Measurements from ENCODE around the gene RGS5. TPM values are rescaled to one million over a fixed set of nuclear protein-coding genes. Genes with fewer than 3 reads are reported as not detected.

The RGS5 gene
- total RNA-seq, 1 experiment from 2014 or later = 4.6 TPM

DNA sequence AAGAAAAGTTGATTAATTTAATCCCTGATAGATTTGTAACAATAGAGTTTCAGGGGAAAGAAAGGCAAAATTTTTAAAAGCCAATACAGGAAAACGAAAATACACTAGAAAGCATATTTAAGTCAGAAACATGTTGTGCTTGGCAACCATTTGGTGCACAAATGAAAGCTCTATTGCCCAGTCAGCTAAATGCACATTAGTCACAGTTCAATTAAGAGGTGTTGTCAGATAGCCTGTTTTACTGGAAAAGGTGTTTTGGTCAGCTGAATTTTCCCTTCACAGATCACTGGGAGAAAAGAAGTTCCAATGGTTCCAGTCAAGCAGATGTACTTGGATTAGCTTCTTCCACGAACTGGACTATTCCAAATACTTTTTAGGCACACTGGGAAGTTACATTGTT, 108.1 kb downstream of the RGS5 start:
- Histone ChIP-seq H3K4me1 (ENCODE audit: control insufficient read depth in 1 of 2, insufficient read depth in 2 of 2, low read length in 2 of 2) (no peaks in the 10 kb centered on the region), H3K4me3 (replicated peaks in 1 of 2; ENCODE audit: low read depth in 1 of 2, low read length in 2 of 2) (no peak overlapping the region), H3K9me3 (ENCODE audit: control insufficient read depth in 1 of 2, insufficient read depth in 1 of 2, low read depth in 1 of 2, low read length in 2 of 2) (no peaks in the 10 kb centered on the region), H3K4me2 (ENCODE audit: low read length) (no peak overlapping the region), H3K79me2 (ENCODE audit: insufficient read depth, low read length) (no peaks in the 10 kb centered on the region), H2AFZ (ENCODE audit: low read depth, low read length, poor library complexity, severe bottlenecking) (no peak overlapping the region), H3K36me3 (ENCODE audit: control insufficient read depth in 1 of 2, insufficient read depth in 2 of 2, low read length in 2 of 2) (no peaks in the 10 kb centered on the region), H3K27me3 (ENCODE audit: insufficient read depth, low read length) (no peaks in the 10 kb centered on the region), H3K9ac (ENCODE audit: low read length) (no peak overlapping the region), H4K20me1 (ENCODE audit: insufficient read depth) (no peaks in the 10 kb centered on the region), H3K27ac (ENCODE audit: low read depth, low read length) (no peak overlapping the region), H3K9me2 (ENCODE audit: insufficient read depth) (no peaks in the 10 kb centered on the region)
- ChIA-PET RAD21 (ENCODE audit: low non-redundant PET in 1 of 2, low total read pairs in 2 of 2, uncharacterized antibody in 2 of 2, unreplicated experiment in 2 of 2) (no interaction called here), POLR2A (no interaction called here), CTCF (no interaction called here)
- no peak for TF ChIP-seq ZFX (IDR thresholded peaks at IDR 0.05)
- TF ChIP-seq, protein P1, sequence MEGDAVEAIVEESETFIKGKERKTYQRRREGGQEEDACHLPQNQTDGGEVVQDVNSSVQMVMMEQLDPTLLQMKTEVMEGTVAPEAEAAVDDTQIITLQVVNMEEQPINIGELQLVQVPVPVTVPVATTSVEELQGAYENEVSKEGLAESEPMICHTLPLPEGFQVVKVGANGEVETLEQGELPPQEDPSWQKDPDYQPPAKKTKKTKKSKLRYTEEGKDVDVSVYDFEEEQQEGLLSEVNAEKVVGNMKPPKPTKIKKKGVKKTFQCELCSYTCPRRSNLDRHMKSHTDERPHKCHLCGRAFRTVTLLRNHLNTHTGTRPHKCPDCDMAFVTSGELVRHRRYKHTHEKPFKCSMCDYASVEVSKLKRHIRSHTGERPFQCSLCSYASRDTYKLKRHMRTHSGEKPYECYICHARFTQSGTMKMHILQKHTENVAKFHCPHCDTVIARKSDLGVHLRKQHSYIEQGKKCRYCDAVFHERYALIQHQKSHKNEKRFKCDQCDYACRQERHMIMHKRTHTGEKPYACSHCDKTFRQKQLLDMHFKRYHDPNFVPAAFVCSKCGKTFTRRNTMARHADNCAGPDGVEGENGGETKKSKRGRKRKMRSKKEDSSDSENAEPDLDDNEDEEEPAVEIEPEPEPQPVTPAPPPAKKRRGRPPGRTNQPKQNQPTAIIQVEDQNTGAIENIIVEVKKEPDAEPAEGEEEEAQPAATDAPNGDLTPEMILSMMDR (IDR thresholded peaks at IDR 0.05 in 2 of 3, conservative IDR thresholded peaks at IDR 0.05 in 1 of 3; ENCODE audit: borderline replicate concordance in 1 of 3, insufficient read depth in 1 of 3, low read depth in 2 of 3, low read length in 2 of 3) = no peak
- TF ChIP-seq, protein P2, sequence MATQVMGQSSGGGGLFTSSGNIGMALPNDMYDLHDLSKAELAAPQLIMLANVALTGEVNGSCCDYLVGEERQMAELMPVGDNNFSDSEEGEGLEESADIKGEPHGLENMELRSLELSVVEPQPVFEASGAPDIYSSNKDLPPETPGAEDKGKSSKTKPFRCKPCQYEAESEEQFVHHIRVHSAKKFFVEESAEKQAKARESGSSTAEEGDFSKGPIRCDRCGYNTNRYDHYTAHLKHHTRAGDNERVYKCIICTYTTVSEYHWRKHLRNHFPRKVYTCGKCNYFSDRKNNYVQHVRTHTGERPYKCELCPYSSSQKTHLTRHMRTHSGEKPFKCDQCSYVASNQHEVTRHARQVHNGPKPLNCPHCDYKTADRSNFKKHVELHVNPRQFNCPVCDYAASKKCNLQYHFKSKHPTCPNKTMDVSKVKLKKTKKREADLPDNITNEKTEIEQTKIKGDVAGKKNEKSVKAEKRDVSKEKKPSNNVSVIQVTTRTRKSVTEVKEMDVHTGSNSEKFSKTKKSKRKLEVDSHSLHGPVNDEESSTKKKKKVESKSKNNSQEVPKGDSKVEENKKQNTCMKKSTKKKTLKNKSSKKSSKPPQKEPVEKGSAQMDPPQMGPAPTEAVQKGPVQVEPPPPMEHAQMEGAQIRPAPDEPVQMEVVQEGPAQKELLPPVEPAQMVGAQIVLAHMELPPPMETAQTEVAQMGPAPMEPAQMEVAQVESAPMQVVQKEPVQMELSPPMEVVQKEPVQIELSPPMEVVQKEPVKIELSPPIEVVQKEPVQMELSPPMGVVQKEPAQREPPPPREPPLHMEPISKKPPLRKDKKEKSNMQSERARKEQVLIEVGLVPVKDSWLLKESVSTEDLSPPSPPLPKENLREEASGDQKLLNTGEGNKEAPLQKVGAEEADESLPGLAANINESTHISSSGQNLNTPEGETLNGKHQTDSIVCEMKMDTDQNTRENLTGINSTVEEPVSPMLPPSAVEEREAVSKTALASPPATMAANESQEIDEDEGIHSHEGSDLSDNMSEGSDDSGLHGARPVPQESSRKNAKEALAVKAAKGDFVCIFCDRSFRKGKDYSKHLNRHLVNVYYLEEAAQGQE (IDR thresholded peaks at IDR 0.05; ENCODE audit: low read depth) = no peak
- no peak for TF ChIP-seq POLR2AphosphoS5 (IDR thresholded peaks at IDR 0.05; ENCODE audit: low read depth, low read length)
- intact Hi-C loops (cut with micrococcal nuclease) = no loop called here
- no TSS peak for BruUV-seq (replicated peaks)
- DNase-seq (ENCODE audit: low read depth, low spot score) (no peak), ATAC-seq (no peak)

All from HCT116 (cell line).